Caco-2 (cell line): ENCODE measurements around the gene ACSBG1. TPM values are rescaled to one million over a fixed set of nuclear protein-coding genes. Genes with fewer than 3 reads are reported as not detected.

Experiments
- BruUV-seq: library from RNA; stranded (reverse); fragments of 400-500 nt; replicated peaks from 2 replicates; lab custom pipeline; 2021; lab: Mats Ljungman, UMichigan
- CTCF ChIA-PET: fragments of 300-600 bp; sonication (Branson Sonifier 250); formaldehyde crosslinking; loops from one replicate; lab custom pipeline; 2022; ENCODE audit warnings: antibody characterized with exemption; lab: Charles Lee
- POLR2A ChIA-PET: fragments of 300-600 bp; sonication (Branson Sonifier 250); formaldehyde crosslinking; loops from one replicate; lab custom pipeline; 2022; ENCODE audit warnings: antibody characterized with exemption; lab: Charles Lee
- DNase-seq, 2 experiments: peaks; one replicate each; pipeline versions ENCODE4 v3.0.0 to v3.0.0-alpha.2; 2020 to 2022
- H3K27me3 ChIP-seq: replicated peaks from 2 replicates; pipeline ENCODE4 v1.6.0; 2011; ENCODE audit warnings: low read length; ENCODE audit not compliant: control insufficient read depth, insufficient read depth
- H3K36me3 ChIP-seq: 2 replicates; pipeline ENCODE4 v1.5.1; 2011; ENCODE audit warnings: low read length; ENCODE audit not compliant: control insufficient read depth, insufficient read depth
- H3K4me1 ChIP-seq: fragments of 250-450 bp; sonication (Bioruptor Pico); 2 replicates; pipeline ENCODE4 v1.5.1; 2020; ENCODE audit warnings: mild to moderate bottlenecking
- H3K4me3 ChIP-seq: 2 replicates; pipeline ENCODE4 v1.5.1; 2011; ENCODE audit warnings: low read depth, mild to moderate bottlenecking, control low read depth, low read length
- H3K9me3 ChIP-seq: fragments of 250-450 bp; sonication (Bioruptor Pico); 2 replicates; pipeline ENCODE4 v1.5.1; 2020; ENCODE audit warnings: mild to moderate bottlenecking, moderate library complexity
- H3K27ac Mint-ChIP-seq: one replicate; pipeline ENCODE4 v1.8.0; 2022; ENCODE audit warnings: mixed read lengths; ENCODE audit not compliant: unreplicated experiment
- H3K27me3 Mint-ChIP-seq: one replicate; pipeline ENCODE4 v1.8.0; 2022; ENCODE audit warnings: mixed read lengths; ENCODE audit not compliant: insufficient read depth, unreplicated experiment
- H3K36me3 Mint-ChIP-seq: one replicate; pipeline ENCODE4 v1.8.0; 2022; ENCODE audit warnings: mild to moderate bottlenecking, mixed read lengths; ENCODE audit not compliant: insufficient read depth, unreplicated experiment
- H3K4me1 Mint-ChIP-seq: one replicate; pipeline ENCODE4 v1.8.0; 2022; ENCODE audit warnings: low read depth, mixed read lengths; ENCODE audit not compliant: unreplicated experiment
- H3K4me3 Mint-ChIP-seq: one replicate; pipeline ENCODE4 v1.8.0; 2022; ENCODE audit warnings: mild to moderate bottlenecking, moderate library complexity, mixed read lengths; ENCODE audit not compliant: unreplicated experiment
- H3K9me3 Mint-ChIP-seq: one replicate; pipeline ENCODE4 v1.8.0; 2022; ENCODE audit warnings: mixed read lengths; ENCODE audit not compliant: unreplicated experiment
- intact Hi-C: fragments of 100-400 bp; cut with micrococcal nuclease; formaldehyde crosslinking; loops from one replicate; pipeline ENCODE4 v1.10.0; 2022; ENCODE audit not compliant: unreplicated experiment
- total RNA-seq: library from RNA; stranded (reverse); gene quantifications from 2 replicates; pipeline ENCODE4 v1.2.3, GENCODE V29; 2022
- TF ChIP-seq, protein P1 (sequence below), 2 experiments: fragments of 200-600 bp in 1 of 2; IDR thresholded peaks; 1 replicate in 1 of 2; 2 replicates in 1 of 2; pipeline versions ENCODE4 v1.5.1 to v1.8.0; 2011 to 2022; ENCODE audit warnings: antibody characterized with exemption in 1 of 2, control low read depth in 1 of 2, inconsistent platforms in 1 of 2, low read depth in 1 of 2, low read length in 1 of 2, mild to moderate bottlenecking in 1 of 2, moderate library complexity in 1 of 2; ENCODE audit not compliant: insufficient read depth in 1 of 2, severe bottlenecking in 1 of 2, unreplicated experiment in 1 of 2

Gene ACSBG1
- total RNA-seq, 1 experiment from 2014 or later = not detected

GRCh38 chr15:78223396-78224022 lies 10.9 kb downstream of the ACSBG1 start:
- H3K36me3 ChIP-seq = no peaks in the 10 kb centered on the region
- H3K4me1 ChIP-seq = no peaks in the 10 kb centered on the region
- TF ChIP-seq, protein P1, sequence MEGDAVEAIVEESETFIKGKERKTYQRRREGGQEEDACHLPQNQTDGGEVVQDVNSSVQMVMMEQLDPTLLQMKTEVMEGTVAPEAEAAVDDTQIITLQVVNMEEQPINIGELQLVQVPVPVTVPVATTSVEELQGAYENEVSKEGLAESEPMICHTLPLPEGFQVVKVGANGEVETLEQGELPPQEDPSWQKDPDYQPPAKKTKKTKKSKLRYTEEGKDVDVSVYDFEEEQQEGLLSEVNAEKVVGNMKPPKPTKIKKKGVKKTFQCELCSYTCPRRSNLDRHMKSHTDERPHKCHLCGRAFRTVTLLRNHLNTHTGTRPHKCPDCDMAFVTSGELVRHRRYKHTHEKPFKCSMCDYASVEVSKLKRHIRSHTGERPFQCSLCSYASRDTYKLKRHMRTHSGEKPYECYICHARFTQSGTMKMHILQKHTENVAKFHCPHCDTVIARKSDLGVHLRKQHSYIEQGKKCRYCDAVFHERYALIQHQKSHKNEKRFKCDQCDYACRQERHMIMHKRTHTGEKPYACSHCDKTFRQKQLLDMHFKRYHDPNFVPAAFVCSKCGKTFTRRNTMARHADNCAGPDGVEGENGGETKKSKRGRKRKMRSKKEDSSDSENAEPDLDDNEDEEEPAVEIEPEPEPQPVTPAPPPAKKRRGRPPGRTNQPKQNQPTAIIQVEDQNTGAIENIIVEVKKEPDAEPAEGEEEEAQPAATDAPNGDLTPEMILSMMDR (IDR thresholded peaks at IDR 0.05; ENCODE audit: insufficient read depth in 1 of 2, low read depth in 1 of 2, low read length in 1 of 2, severe bottlenecking in 1 of 2, unreplicated experiment in 1 of 2) = no peak
- Mint-ChIP-seq H3K27ac (no peak overlapping the region), H3K4me3 (no peak overlapping the region), H3K9me3 (peaks cover 10% of the 10 kb centered on the region), H3K27me3 (no peaks in the 10 kb centered on the region), H3K4me1 (no peaks in the 10 kb centered on the region), H3K36me3 (no peaks in the 10 kb centered on the region)
- no peak for DNase-seq
- H3K9me3 ChIP-seq = peaks cover 8% of the 10 kb centered on the region; the same call in 1 of the 2 replicates
- intact Hi-C loops = no loop called here
- H3K27me3 ChIP-seq = no peaks in the 10 kb centered on the region
- no peak overlapping the region for H3K4me3 ChIP-seq
- no TSS peak for BruUV-seq
- ChIA-PET POLR2A (no interaction called here), CTCF (interaction anchor here (1.4 kb wide), 1 partner anchor 28 kb away, joined by 4 read pairs; no protein-coding TSS in a partner anchor)

DNA sequence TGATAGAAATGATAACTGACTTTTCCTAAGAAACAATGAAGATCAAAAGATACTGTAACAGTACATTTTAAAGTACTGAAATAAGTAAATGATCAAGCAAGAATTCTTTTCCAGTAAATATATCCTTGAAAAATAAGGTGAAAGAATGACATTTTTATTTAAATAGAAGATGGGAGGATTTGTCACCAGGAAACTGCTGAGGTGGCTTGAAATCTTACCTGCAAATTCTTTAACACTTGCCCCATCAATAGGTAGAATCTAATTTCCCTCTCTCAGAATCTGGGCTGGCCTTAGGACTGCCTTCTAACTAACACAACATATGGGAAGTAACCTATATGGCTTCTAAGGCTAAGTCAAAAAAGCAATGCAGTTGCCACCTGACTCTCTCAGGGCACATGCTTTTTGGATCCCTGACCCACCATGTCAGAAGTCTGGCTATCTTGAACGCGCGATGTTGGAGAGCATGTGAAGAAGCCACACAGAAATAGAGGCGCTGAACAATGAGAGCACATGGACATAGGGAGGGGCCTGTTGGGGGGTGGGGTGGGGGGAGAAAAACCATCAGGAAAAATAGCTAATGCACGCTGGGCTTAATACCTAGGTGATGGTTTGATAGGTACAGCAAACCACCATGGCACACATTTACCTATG lies 11.5 kb downstream of the ACSBG1 start:
- Mint-ChIP-seq H3K9me3 (peaks cover 10% of the 10 kb centered on the region), H3K36me3 (no peaks in the 10 kb centered on the region), H3K27ac (no peak overlapping the region), H3K4me3 (no peak overlapping the region), H3K4me1 (no peaks in the 10 kb centered on the region), H3K27me3 (peaks cover 3% of the 10 kb centered on the region)
- Histone ChIP-seq H3K27me3 (no peaks in the 10 kb centered on the region), H3K4me3 (no peak overlapping the region), H3K9me3 (peaks cover 8% of the 10 kb centered on the region; the same call in 1 of the 2 replicates), H3K36me3 (no peaks in the 10 kb centered on the region), H3K4me1 (no peaks in the 10 kb centered on the region)
- ChIA-PET CTCF (interaction anchor here (1.4 kb wide), 1 partner anchor 27 kb away, joined by 4 read pairs; no protein-coding TSS in a partner anchor), POLR2A (no interaction called here)
- intact Hi-C loops = no loop called here
- TF ChIP-seq, protein P1 (IDR thresholded peaks at IDR 0.05; ENCODE audit: insufficient read depth in 1 of 2, low read depth in 1 of 2, low read length in 1 of 2, severe bottlenecking in 1 of 2, unreplicated experiment in 1 of 2) = no peak
- BruUV-seq = no TSS peak
- no peak for DNase-seq

GRCh38 chr15:78220713-78221112 lies 13.7 kb downstream of the ACSBG1 start:
- no peaks in the 10 kb centered on the region for H3K36me3 Mint-ChIP-seq
- peaks cover 7% of the 10 kb centered on the region; the same call in 1 of the 2 replicates for H3K9me3 ChIP-seq
- H3K9me3 Mint-ChIP-seq = peaks cover 1% of the 10 kb centered on the region
- H3K4me3 Mint-ChIP-seq = no peak overlapping the region
- no peaks in the 10 kb centered on the region for H3K27me3 ChIP-seq
- no TSS peak for BruUV-seq
- intact Hi-C loops = no loop called here
- no peak overlapping the region for H3K4me3 ChIP-seq
- CTCF ChIA-PET = no interaction called here
- DNase-seq = no peak
- POLR2A ChIA-PET = no interaction called here
- H3K27ac Mint-ChIP-seq = no peak overlapping the region
- TF ChIP-seq, protein P1 (IDR thresholded peaks at IDR 0.05; ENCODE audit: insufficient read depth in 1 of 2, low read depth in 1 of 2, low read length in 1 of 2, severe bottlenecking in 1 of 2, unreplicated experiment in 1 of 2) = no peak
- H3K36me3 ChIP-seq = no peaks in the 10 kb centered on the region
- H3K4me1 ChIP-seq = no peaks in the 10 kb centered on the region
- no peaks in the 10 kb centered on the region for H3K4me1 Mint-ChIP-seq
- H3K27me3 Mint-ChIP-seq = peaks cover 3% of the 10 kb centered on the region
